SKM-1 treated with dmso at 0.1 percent for 144 hours (cell line): ENCODE measurements around the gene ELMOD1.

Source experiments
- DNase-seq: peaks from one replicate; lab custom pipeline; 2025; ENCODE audit not compliant: unreplicated experiment; lab: John Stamatoyannopoulos, UW

The ELMOD1 gene

GRCh38 chr11:107631931-107632330, 41.0 kb downstream of the ELMOD1 start:
- no peak for DNase-seq

GRCh38 chr11:107646783-107647182, 55.8 kb downstream of the ELMOD1 start:
- DNase-seq, result no peak

GRCh38 chr11:107648242-107648641, 57.3 kb downstream of the ELMOD1 start:
- no peak for DNase-seq

- no peak for DNase-seq
These were observed 60.7 kb downstream of the ELMOD1 start for GRCh38 chr11:107651672-107652071.

- DNase-seq, result no peak
These were observed 62.1 kb downstream of the ELMOD1 start for GRCh38 chr11:107653076-107653475.

GRCh38 chr11:107655602-107656001, 64.7 kb downstream of the ELMOD1 start:
- no peak for DNase-seq

- no peak for DNase-seq
These were observed 68.4 kb downstream of the ELMOD1 start for GRCh38 chr11:107659310-107659709.

GRCh38 chr11:107660066-107660465, 69.1 kb downstream of the ELMOD1 start:
- no peak for DNase-seq

GRCh38 chr11:107661656-107662055, 70.7 kb downstream of the ELMOD1 start:
- no peak for DNase-seq

GRCh38 chr11:107665018-107665417, 74.1 kb downstream of the ELMOD1 start:
- DNase-seq, result no peak

GRCh38 chr11:107666911-107667613, 76.1 kb downstream of the ELMOD1 start:
- no peak for DNase-seq

- DNase-seq, result no peak
These were observed 78.3 kb downstream of the ELMOD1 start for GRCh38 chr11:107669191-107669740.

GRCh38 chr11:107669893-107670601, 79.1 kb downstream of the ELMOD1 start:
- no peak for DNase-seq

GRCh38 chr11:107675902-107676301, 85.0 kb downstream of the ELMOD1 start:
- no peak for DNase-seq

- no peak for DNase-seq
These were observed 85.5 kb downstream of the ELMOD1 start for GRCh38 chr11:107676336-107677057.

- DNase-seq, result no peak
These were observed 87.1 kb downstream of the ELMOD1 start for GRCh38 chr11:107677924-107678631.

GRCh38 chr11:107678632-107678971, 87.7 kb downstream of the ELMOD1 start:
- DNase-seq, result no peak

GRCh38 chr11:107679255-107680024, 88.5 kb downstream of the ELMOD1 start:
- DNase-seq, result no peak

- no peak for DNase-seq
These were observed 91.2 kb downstream of the ELMOD1 start for GRCh38 chr11:107682171-107682570.

GRCh38 chr11:107682572-107682971, 91.6 kb downstream of the ELMOD1 start:
- no peak for DNase-seq
